ES-I3 (cell line): Measurements from ENCODE around the gene SSBP3.
"Not testable (repeated sequence)": the region's sequence is repeated elsewhere in the genome, so short reads cannot be mapped to it uniquely, and the experiment has no call there.

ENCODE experiments used
- H3K36me3 ChIP-seq: 2 replicates; pipeline ENCODE4 v1.6.1; 2013; ENCODE audit warnings: mild to moderate bottlenecking, low read length, control low read depth, moderate library complexity; ENCODE audit not compliant: insufficient read depth
- H3K4me1 ChIP-seq: 2 replicates; pipeline ENCODE4 v1.6.1; 2013; ENCODE audit warnings: mild to moderate bottlenecking, control low read depth, low read length; ENCODE audit not compliant: insufficient read depth
- H3K9ac ChIP-seq: 2 replicates; pipeline ENCODE4 v1.6.1; 2013; ENCODE audit warnings: low read depth, mild to moderate bottlenecking, low read length, moderate library complexity
- H3K9me3 ChIP-seq: 2 replicates; pipeline ENCODE4 v1.6.1; 2013; ENCODE audit warnings: mild to moderate bottlenecking, low read length, moderate library complexity; ENCODE audit not compliant: control insufficient read depth, insufficient read depth

Gene SSBP3

GRCh38 chr1:54421101-54421504 is 14.9 kb upstream of the SSBP3 start:
- H3K4me1 ChIP-seq = no peaks in the 10 kb centered on the region
- no peak overlapping the region for H3K9ac ChIP-seq
- no peaks in the 10 kb centered on the region for H3K36me3 ChIP-seq
- H3K9me3 ChIP-seq = no peaks in the 10 kb centered on the region

GRCh38 chr1:54418598-54418997 is 12.4 kb upstream of the SSBP3 start:
- H3K4me1 ChIP-seq, H3K36me3 ChIP-seq, H3K9ac ChIP-seq, H3K9me3 ChIP-seq: not testable (repeated sequence)

GRCh38 chr1:54417123-54417522 is 10.9 kb upstream of the SSBP3 start:
- Histone ChIP-seq H3K4me1 (peaks cover 8% of the 10 kb centered on the region; the same call in 1 of the 2 replicates), H3K9ac (no peak overlapping the region), H3K9me3 (no peaks in the 10 kb centered on the region), H3K36me3 (no peaks in the 10 kb centered on the region)

GRCh38 chr1:54416435-54416834 is 10.2 kb upstream of the SSBP3 start:
- H3K4me1 ChIP-seq = peaks cover 8% of the 10 kb centered on the region; the same call in 1 of the 2 replicates
- no peak overlapping the region for H3K9ac ChIP-seq
- H3K9me3 ChIP-seq = no peaks in the 10 kb centered on the region
- H3K36me3 ChIP-seq = no peaks in the 10 kb centered on the region

GRCh38 chr1:54415991-54416390 is 9.8 kb upstream of the SSBP3 start:
- no peak overlapping the region for H3K9ac ChIP-seq
- H3K36me3 ChIP-seq = no peaks in the 10 kb centered on the region
- H3K9me3 ChIP-seq = no peaks in the 10 kb centered on the region
- peaks cover 8% of the 10 kb centered on the region; the same call in 1 of the 2 replicates for H3K4me1 ChIP-seq

- Histone ChIP-seq H3K36me3 (no peaks in the 10 kb centered on the region), H3K9ac (no peak overlapping the region), H3K4me1 (peaks cover 8% of the 10 kb centered on the region; the same call in 1 of the 2 replicates), H3K9me3 (no peaks in the 10 kb centered on the region)
These were observed 9.3 kb upstream of the SSBP3 start for GRCh38 chr1:54415533-54415932.

- H3K36me3 ChIP-seq = no peaks in the 10 kb centered on the region
- no peaks in the 10 kb centered on the region for H3K9me3 ChIP-seq
- peaks cover 25% of the 10 kb centered on the region for H3K4me1 ChIP-seq
- H3K9ac ChIP-seq = no peak overlapping the region
These were observed 7.5 kb upstream of the SSBP3 start for GRCh38 chr1:54413732-54414131.

GRCh38 chr1:54413295-54413694 is 7.1 kb upstream of the SSBP3 start:
- H3K36me3 ChIP-seq = no peaks in the 10 kb centered on the region
- no peaks in the 10 kb centered on the region for H3K9me3 ChIP-seq
- peaks cover 28% of the 10 kb centered on the region for H3K4me1 ChIP-seq
- no peak overlapping the region for H3K9ac ChIP-seq

GRCh38 chr1:54410359-54410758 is 4.2 kb upstream of the SSBP3 start:
- Histone ChIP-seq H3K9me3 (no peaks in the 10 kb centered on the region), H3K4me1 (peaks cover 33% of the 10 kb centered on the region), H3K9ac (no peak overlapping the region), H3K36me3 (no peaks in the 10 kb centered on the region)

GRCh38 chr1:54409156-54410142 is 3.3 kb upstream of the SSBP3 start:
- no peak overlapping the region for H3K9ac ChIP-seq
- no peaks in the 10 kb centered on the region for H3K36me3 ChIP-seq
- H3K4me1 ChIP-seq = peaks cover 33% of the 10 kb centered on the region
- H3K9me3 ChIP-seq = no peaks in the 10 kb centered on the region

GRCh38 chr1:54408147-54409066 is 2.2 kb upstream of the SSBP3 start:
- peak overlapping the region; percentile 54 for H3K9ac ChIP-seq
- no peaks in the 10 kb centered on the region for H3K9me3 ChIP-seq
- H3K36me3 ChIP-seq = no peaks in the 10 kb centered on the region
- H3K4me1 ChIP-seq = peaks cover 33% of the 10 kb centered on the region

GRCh38 chr1:54407404-54408146 is 1.4 kb upstream of the SSBP3 start:
- H3K4me1 ChIP-seq = peaks cover 36% of the 10 kb centered on the region
- H3K9ac ChIP-seq = peak overlapping the region; percentile 54
- no peaks in the 10 kb centered on the region for H3K36me3 ChIP-seq
- H3K9me3 ChIP-seq = no peaks in the 10 kb centered on the region

- H3K9ac ChIP-seq = peak overlapping the region; percentile 54
- peaks cover 38% of the 10 kb centered on the region for H3K4me1 ChIP-seq
These were observed 885 bp upstream of the SSBP3 start for GRCh38 chr1:54407154-54407403.

GRCh38 chr1:54405898-54406293 is 298 bp downstream of the SSBP3 start:
- no peaks in the 10 kb centered on the region for H3K9me3 ChIP-seq
- H3K36me3 ChIP-seq = peaks cover 12% of the 10 kb centered on the region; the same call in 1 of the 2 replicates
- H3K9ac ChIP-seq = no peak overlapping the region
- peaks cover 38% of the 10 kb centered on the region for H3K4me1 ChIP-seq

More at GRCh38 chr1:54407154-54407403, 885 bp upstream of the SSBP3 start:
- peaks cover 2% of the 10 kb centered on the region; the same call in 1 of the 2 replicates for H3K36me3 ChIP-seq
- no peaks in the 10 kb centered on the region for H3K9me3 ChIP-seq
